T-helper 1 cell treated with Interleukin-12 subunit alpha and Interleukin-12 subunit beta and Interleukin-4 antibody, amounts not matched to agents 30 μg/mL and 1 μg/mL, for 36 hours (primary cell): Measurements from ENCODE around the gene EPS8L3.

Experiments
- H3K27ac Mint-ChIP-seq: one replicate; pipeline ENCODE4 v1.8.0; 2021; ENCODE audit warnings: mild to moderate bottlenecking, mixed read lengths
- H3K27me3 Mint-ChIP-seq: one replicate; pipeline ENCODE4 v1.8.0; 2021; ENCODE audit warnings: low read depth, mixed read lengths
- H3K36me3 Mint-ChIP-seq: one replicate; pipeline ENCODE4 v1.8.0; 2021; ENCODE audit warnings: low read depth, mixed read lengths
- H3K4me1 Mint-ChIP-seq: one replicate; pipeline ENCODE4 v1.8.0; 2021; ENCODE audit warnings: low read depth, mixed read lengths
- H3K4me3 Mint-ChIP-seq: one replicate; pipeline ENCODE4 v1.8.0; 2021; ENCODE audit warnings: mild to moderate bottlenecking, moderate library complexity, mixed read lengths
- H3K9me3 Mint-ChIP-seq: one replicate; pipeline ENCODE4 v1.8.0; 2021; ENCODE audit warnings: mixed read lengths

Gene EPS8L3, protein sequence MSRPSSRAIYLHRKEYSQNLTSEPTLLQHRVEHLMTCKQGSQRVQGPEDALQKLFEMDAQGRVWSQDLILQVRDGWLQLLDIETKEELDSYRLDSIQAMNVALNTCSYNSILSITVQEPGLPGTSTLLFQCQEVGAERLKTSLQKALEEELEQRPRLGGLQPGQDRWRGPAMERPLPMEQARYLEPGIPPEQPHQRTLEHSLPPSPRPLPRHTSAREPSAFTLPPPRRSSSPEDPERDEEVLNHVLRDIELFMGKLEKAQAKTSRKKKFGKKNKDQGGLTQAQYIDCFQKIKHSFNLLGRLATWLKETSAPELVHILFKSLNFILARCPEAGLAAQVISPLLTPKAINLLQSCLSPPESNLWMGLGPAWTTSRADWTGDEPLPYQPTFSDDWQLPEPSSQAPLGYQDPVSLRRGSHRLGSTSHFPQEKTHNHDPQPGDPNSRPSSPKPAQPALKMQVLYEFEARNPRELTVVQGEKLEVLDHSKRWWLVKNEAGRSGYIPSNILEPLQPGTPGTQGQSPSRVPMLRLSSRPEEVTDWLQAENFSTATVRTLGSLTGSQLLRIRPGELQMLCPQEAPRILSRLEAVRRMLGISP

DNA sequence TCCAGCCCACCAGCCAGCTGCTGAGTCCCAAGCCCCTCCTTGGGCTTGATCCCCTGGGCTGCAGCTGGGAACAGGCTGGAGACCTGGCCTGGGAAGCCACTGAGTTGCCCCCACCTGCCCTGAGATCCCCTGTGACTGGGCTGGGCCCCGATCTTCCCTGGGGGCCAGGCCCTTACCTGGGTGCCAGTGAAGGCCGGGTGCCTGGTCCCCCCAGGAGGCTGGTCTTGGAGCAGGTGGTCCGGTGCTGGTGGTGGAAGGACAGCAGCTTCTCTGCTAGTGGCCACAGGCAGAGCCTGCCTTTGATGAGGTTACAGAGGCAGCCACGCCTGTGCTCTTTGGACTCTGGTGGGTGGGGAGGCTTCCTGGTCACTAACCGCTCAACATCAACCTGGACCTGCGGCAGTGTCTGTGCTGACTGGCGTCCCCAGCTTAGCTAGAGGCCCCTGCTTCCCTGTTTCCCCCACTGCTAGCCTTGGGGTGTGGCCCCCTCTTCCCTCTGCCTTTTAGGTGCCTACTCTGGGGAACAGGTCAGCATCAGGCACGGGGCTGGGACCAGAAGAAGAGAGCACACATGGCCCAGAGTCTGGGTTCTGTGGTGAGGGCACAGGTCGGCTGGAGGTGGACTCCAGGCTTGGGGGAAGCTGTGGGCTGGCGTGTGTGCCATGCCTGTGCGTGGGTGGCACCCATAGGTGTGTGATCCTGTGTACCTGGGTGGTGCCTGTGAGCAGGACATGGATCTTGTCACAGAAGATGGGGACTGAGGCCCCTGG lies at the start of gene EPS8L3:
Gene EPS8L3 (minus strand): TSS at position 278 of the 770 bp plus-strand sequence. CDS start 2,174 bp downstream, outside the sequence.
- Mint-ChIP-seq H3K27ac (no peak within 1 kb of the TSS), H3K4me1 (no peaks in the 10 kb centered on the region), H3K9me3 (no peaks in the 10 kb centered on the region), H3K4me3 (no peak within 1 kb of the TSS), H3K27me3 (no peaks in the 10 kb centered on the region), H3K36me3 (no peaks in the 10 kb centered on the region)

DNA sequence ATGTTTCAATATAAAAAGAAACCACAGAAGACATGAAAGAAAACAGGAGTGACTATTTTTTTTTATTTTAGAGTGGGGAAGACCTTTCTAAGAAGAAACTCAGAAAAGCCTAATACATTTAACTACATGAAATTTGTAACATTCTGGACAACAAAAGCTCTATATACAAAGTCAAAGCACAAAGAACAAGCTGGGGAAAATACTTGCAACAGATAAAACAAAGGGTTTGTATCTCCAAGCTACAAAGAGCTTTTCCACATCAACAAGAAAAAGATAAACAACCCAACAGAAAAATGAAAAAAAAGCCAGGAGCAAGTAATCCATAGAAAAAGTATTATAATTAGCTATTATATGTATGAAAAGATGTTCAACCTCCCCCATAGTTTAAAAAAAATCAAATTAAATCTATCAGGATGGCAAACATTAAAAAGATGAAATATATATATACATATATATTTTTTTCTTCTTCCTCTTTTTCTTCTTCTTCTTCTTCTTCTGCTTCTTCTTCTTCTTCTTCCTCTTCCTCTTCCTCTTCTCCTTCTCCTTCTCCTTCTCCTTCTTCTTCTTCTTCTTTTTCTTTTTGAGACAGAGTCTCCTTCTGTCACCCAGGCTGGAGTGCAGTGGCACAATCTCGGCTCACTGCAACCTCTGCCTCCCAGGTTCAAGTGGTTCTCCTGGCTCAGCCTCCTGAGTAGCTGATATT lies 49.1 kb upstream of the EPS8L3 start:
- no peak overlapping the region for H3K27ac Mint-ChIP-seq
- peaks cover 19% of the 10 kb centered on the region for H3K4me1 Mint-ChIP-seq
- H3K9me3 Mint-ChIP-seq = peaks cover 12% of the 10 kb centered on the region

GRCh38 chr1:109808703-109809102 lies 45.0 kb upstream of the EPS8L3 start:
- H3K9me3 Mint-ChIP-seq = no peaks in the 10 kb centered on the region
- H3K27me3 Mint-ChIP-seq = peaks cover 7% of the 10 kb centered on the region
- no peak overlapping the region for H3K4me3 Mint-ChIP-seq
- H3K4me1 Mint-ChIP-seq = peaks cover 31% of the 10 kb centered on the region
- no peaks in the 10 kb centered on the region for H3K36me3 Mint-ChIP-seq
- no peak overlapping the region for H3K27ac Mint-ChIP-seq

More for the DNA sequence above, 49.1 kb upstream of the EPS8L3 start:
- H3K4me3 Mint-ChIP-seq = no peak overlapping the region
- peaks cover 7% of the 10 kb centered on the region for H3K27me3 Mint-ChIP-seq
- peaks cover 7% of the 10 kb centered on the region for H3K36me3 Mint-ChIP-seq

GRCh38 chr1:109807822-109808680 lies 44.3 kb upstream of the EPS8L3 start:
- no peaks in the 10 kb centered on the region for H3K36me3 Mint-ChIP-seq
- no peak overlapping the region for H3K4me3 Mint-ChIP-seq
- H3K4me1 Mint-ChIP-seq = peaks cover 38% of the 10 kb centered on the region
- H3K27me3 Mint-ChIP-seq = peaks cover 5% of the 10 kb centered on the region
- H3K9me3 Mint-ChIP-seq = no peaks in the 10 kb centered on the region
- peak overlapping the region; percentile 53 for H3K27ac Mint-ChIP-seq

DNA sequence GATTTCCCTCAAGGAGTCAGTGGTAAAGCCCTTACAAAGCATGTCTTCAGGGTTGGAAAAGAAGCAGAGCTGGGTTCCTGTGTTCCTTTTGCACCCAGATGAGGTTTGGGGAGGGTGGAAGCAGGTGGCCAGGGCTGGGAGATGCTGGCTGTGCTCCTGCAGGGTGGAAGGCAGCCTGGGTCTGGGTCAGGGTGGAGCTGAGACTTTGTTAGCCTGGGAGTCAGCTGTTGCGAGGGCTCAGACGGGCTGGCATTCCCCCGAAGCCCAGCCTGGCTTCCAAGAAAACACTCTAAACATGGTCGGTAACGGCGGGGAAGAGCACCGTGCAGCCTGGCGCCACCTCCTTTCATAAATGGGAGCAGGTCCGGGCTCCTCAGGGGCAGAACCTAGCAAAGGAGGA lies 43.7 kb upstream of the EPS8L3 start:
- Mint-ChIP-seq H3K9me3 (no peaks in the 10 kb centered on the region), H3K36me3 (no peaks in the 10 kb centered on the region), H3K4me3 (no peak overlapping the region), H3K27me3 (no peaks in the 10 kb centered on the region), H3K27ac (peak overlapping the region; percentile 79), H3K4me1 (peaks cover 43% of the 10 kb centered on the region)

DNA sequence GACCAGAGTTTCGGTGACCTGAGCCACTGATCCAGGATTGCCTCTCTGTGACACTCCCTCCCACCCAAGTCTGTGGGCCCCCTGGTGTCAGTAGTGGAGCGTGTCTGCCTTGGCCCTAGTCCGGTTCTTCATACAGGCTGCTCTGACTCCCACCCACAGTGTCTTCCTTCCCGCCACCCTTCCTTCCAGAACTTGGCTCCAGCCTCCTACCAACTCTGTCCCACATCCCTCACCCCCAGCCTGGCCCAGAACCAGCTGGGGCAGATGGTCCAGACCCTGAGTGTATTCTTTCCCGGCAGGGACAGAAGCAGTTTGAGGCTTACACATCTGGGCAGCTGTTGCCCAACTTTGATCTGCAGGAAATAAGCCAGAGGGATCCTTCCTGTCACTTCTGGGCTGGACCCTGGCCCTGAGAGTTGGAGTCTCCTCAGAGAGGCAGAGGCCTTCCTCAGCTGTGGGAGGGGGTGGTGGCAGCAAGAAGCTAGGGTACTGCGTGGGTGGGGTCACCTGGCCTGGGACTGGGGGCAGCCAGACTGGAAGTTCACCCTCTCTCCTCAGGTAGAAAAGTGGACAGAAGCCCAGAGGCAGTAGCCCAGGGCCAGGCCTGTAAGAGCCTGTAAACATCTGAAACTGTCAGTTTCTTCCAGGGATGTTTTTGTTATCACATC lies 43.1 kb upstream of the EPS8L3 start:
- Mint-ChIP-seq H3K4me3 (no peak overlapping the region), H3K27ac (peak overlapping the region; percentile 79), H3K4me1 (peaks cover 49% of the 10 kb centered on the region), H3K9me3 (no peaks in the 10 kb centered on the region), H3K27me3 (no peaks in the 10 kb centered on the region), H3K36me3 (no peaks in the 10 kb centered on the region)

- H3K36me3 Mint-ChIP-seq = peaks cover 2% of the 10 kb centered on the region
- no peak overlapping the region for H3K27ac Mint-ChIP-seq
- no peaks in the 10 kb centered on the region for H3K27me3 Mint-ChIP-seq
- no peak overlapping the region for H3K4me3 Mint-ChIP-seq
- no peaks in the 10 kb centered on the region for H3K9me3 Mint-ChIP-seq
- H3K4me1 Mint-ChIP-seq = peaks cover 59% of the 10 kb centered on the region
Measured at GRCh38 chr1:109805486-109806165, 41.9 kb upstream of the EPS8L3 start.

GRCh38 chr1:109804660-109805059 lies 40.9 kb upstream of the EPS8L3 start:
- H3K36me3 Mint-ChIP-seq = peaks cover 5% of the 10 kb centered on the region
- peak overlapping the region; percentile 96 for H3K27ac Mint-ChIP-seq
- H3K27me3 Mint-ChIP-seq = no peaks in the 10 kb centered on the region
- peaks cover 64% of the 10 kb centered on the region for H3K4me1 Mint-ChIP-seq
- H3K9me3 Mint-ChIP-seq = no peaks in the 10 kb centered on the region
- H3K4me3 Mint-ChIP-seq = no peak overlapping the region

DNA sequence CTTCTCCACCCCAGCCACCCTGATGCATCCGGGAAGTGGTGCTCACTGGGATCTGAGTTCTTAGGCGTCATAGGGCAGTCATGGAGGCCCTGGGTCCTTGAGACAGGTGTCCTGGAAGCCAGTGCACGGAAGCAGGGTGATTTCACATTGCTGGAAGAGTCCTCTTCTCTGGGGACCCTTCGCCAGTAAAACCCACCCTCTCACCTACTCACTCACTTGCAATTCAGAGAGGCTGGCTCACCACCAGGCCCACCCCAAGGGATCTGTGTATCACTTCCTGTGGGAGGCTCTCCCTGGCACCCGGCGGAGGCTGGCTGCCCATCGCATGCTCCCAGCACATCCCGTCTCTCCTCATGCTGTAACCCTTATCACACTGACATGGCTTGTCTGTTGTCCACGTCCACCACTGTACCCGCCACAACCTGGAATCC lies 40.2 kb upstream of the EPS8L3 start:
- H3K36me3 Mint-ChIP-seq = peaks cover 8% of the 10 kb centered on the region
- H3K27ac Mint-ChIP-seq = peak overlapping the region; percentile 96
- no peaks in the 10 kb centered on the region for H3K27me3 Mint-ChIP-seq
- no peaks in the 10 kb centered on the region for H3K9me3 Mint-ChIP-seq
- peaks cover 69% of the 10 kb centered on the region for H3K4me1 Mint-ChIP-seq
- H3K4me3 Mint-ChIP-seq = peak overlapping the region; percentile 72

DNA sequence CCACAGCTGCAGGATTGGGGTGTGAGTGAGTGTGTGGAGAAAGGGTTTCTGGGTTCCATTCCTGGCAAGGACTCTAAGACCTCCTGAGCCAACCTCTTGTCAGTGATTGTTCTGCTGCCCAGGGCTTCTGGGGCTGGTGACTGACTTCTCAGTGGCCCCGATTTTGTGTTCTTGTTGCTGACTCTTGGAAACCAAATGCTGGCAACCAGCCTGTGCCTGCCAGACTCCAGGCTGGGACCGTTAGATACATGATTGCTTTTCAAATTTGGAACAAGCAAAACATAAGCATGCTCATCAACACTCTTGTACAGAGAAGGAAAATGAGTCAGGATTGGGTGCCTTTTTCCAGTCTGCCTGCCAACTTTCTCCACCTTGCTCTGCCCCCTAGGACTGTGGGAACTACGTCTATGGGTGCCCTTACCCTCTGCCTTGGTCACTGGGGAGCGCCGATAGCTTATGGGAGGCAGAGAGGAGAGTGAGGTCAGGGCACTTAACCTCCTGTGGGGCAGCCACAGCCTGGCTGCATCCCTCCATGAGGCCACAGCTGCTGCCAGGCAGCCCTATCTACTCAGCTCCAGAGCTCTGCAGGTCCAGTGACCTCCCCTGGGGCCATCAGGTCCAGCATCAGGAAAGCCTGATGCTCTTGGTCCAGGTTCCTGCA lies 39.3 kb upstream of the EPS8L3 start:
- H3K27me3 Mint-ChIP-seq = no peaks in the 10 kb centered on the region
- H3K4me1 Mint-ChIP-seq = peaks cover 68% of the 10 kb centered on the region
- no peaks in the 10 kb centered on the region for H3K9me3 Mint-ChIP-seq
- peak overlapping the region; percentile 72 for H3K4me3 Mint-ChIP-seq
- H3K27ac Mint-ChIP-seq = peak overlapping the region; percentile 96
- peaks cover 8% of the 10 kb centered on the region for H3K36me3 Mint-ChIP-seq

- peaks cover 70% of the 10 kb centered on the region for H3K4me1 Mint-ChIP-seq
- no peaks in the 10 kb centered on the region for H3K9me3 Mint-ChIP-seq
- peak overlapping the region; percentile 72 for H3K4me3 Mint-ChIP-seq
- H3K27ac Mint-ChIP-seq = peak overlapping the region; percentile 96
- H3K27me3 Mint-ChIP-seq = no peaks in the 10 kb centered on the region
- H3K36me3 Mint-ChIP-seq = peaks cover 11% of the 10 kb centered on the region
Measured at GRCh38 chr1:109802136-109802900, 38.6 kb upstream of the EPS8L3 start.

DNA sequence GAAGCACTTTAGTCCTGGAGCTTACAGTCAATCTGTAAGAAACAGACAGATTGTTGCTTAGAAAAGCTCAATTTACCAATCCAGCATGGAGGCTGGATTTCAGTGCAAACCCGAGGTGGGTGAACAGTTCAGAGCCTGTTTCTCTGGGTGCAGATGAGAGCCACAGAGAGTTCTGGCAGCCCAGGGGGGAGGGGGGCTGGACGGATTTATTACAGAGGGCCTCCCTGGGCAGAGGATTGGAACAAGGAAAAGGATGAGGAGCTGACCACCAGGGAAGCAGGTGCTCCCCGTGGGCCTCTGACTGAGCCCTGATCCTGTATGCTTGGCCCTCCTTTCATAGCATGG lies 38.0 kb upstream of the EPS8L3 start:
- Mint-ChIP-seq H3K4me3 (peak overlapping the region; percentile 72), H3K9me3 (no peaks in the 10 kb centered on the region), H3K36me3 (peaks cover 12% of the 10 kb centered on the region), H3K27ac (peak overlapping the region; percentile 96), H3K4me1 (peaks cover 70% of the 10 kb centered on the region), H3K27me3 (no peaks in the 10 kb centered on the region)
